ENCODE data around the gene ATP6V1C2. TPM values are rescaled to one million over a fixed set of nuclear protein-coding genes. Genes with fewer than 3 reads are reported as not detected.

ATP6V1C2 gene
- total and polyA plus RNA-seq, 2 donors (not counting 3 experiments of a cell fraction or from before 2014, with no cell fraction given): 0.03 to 0.13 TPM

- H3K79me2 ChIP-seq (ENCODE audit: control insufficient read depth, insufficient read depth, low read length): no peaks in the 10 kb centered on the region
- H3K27me3 ChIP-seq (ENCODE audit: control insufficient read depth in 2 of 2, insufficient read depth in 2 of 2, low read length in 2 of 2): peaks cover 0 to 3% of the 10 kb centered on the region in 2 experiments
- no peaks in the 10 kb centered on the region for H3K36me3 ChIP-seq (ENCODE audit: control insufficient read depth in 2 of 2, extremely low read depth in 1 of 2, insufficient read depth in 2 of 2, low read length in 2 of 2)
- FAIRE-seq (peak; percentile 12), DNase-seq (ENCODE audit: low read depth, low spot score) (no peak)
- H2AFZ ChIP-seq (ENCODE audit: low read depth, low read length): peak overlapping the region; percentile 53
- H3K4me3 ChIP-seq (replicated peaks in 1 of 3; ENCODE audit: insufficient read depth in 1 of 3, low read depth in 1 of 3, low read length in 3 of 3): no peak overlapping the region
- no peaks in the 10 kb centered on the region for H4K20me1 ChIP-seq (replicated peaks; ENCODE audit: control insufficient read depth, extremely low read depth, insufficient read depth, low read length)
- no peak overlapping the region for H3K27ac ChIP-seq (ENCODE audit: insufficient read depth, low read depth, low read length)
- no peaks in the 10 kb centered on the region for H3K9me1 ChIP-seq (replicated peaks; ENCODE audit: control insufficient read depth, extremely low read depth, insufficient read depth, low read length)
- intact Hi-C loops (cut with micrococcal nuclease) (loop anchor here (5.0 kb wide), 1 partner anchor 613 kb away; no protein-coding TSS in a partner anchor), dilution Hi-C loops (cut with MboI; ENCODE audit: extremely low pct_ligation_motif_present, low sequenced_read_pairs) (no loop called here)
- H3K4me1 ChIP-seq (ENCODE audit: control insufficient read depth, extremely low read depth, insufficient read depth, low read length): peaks cover 9% of the 10 kb centered on the region
- TF ChIP-seq CTCF (IDR thresholded peaks at IDR 0.05; ENCODE audit: extremely low read depth in 1 of 2, insufficient read depth in 1 of 2, low read depth in 1 of 2, low read length in 2 of 2): no peak
- TF ChIP-seq JUN (IDR thresholded peaks at IDR 0.05; ENCODE audit: borderline replicate concordance, insufficient read depth, insufficient read length, low read depth): no peak
- BruUV-seq (replicated peaks): no TSS peak
- POLR2A ChIA-PET: no interaction called here
- H3K4me2 ChIP-seq (ENCODE audit: insufficient read depth, low read length): no peak overlapping the region
- no peaks in the 10 kb centered on the region for H3K9me3 ChIP-seq (replicated peaks; ENCODE audit: control insufficient read depth, insufficient read depth, low read length)
- H3K9ac ChIP-seq (replicated peaks; ENCODE audit: extremely low read depth, insufficient read depth, low read length): no peak overlapping the region
- CTCF ChIA-PET: interaction anchor here (1.8 to 11.3 kb wide), 3 partner anchors 9 to 748 kb away, joined by 23 to 738 read pairs (median 31); a partner anchor contains a TSS
Measured at GRCh38 chr2:10834068-10834655, 112.7 kb downstream of the ATP6V1C2 start.

Small RNA genes lying within 50 kb of the gene (small RNA-seq; reads per million reads assigned to genes)
- gene RNU7-138P (ENCODE audit: insufficient read depth, insufficient read length, low read depth, low replicate concordance) (not detected), gene RNU7-176P (ENCODE audit: insufficient read depth, insufficient read length, low read depth, low replicate concordance) (not detected)

Other genes with a start within 250 kb of the ATP6V1C2 start
- 25.7 and 28.1 TPM in 2 replicates for gene NOL10, start 31.7 kb upstream of the ATP6V1C2 start, total RNA-seq
- 8.3 and 12.6 TPM in 2 replicates for gene NOL10, start 31.7 kb upstream of the ATP6V1C2 start, polyA plus RNA-seq
- gene PDIA6, start 91.2 kb downstream of the ATP6V1C2 start, total RNA-seq: 424 and 433 TPM in 2 replicates
- 211 and 335 TPM in 2 replicates for gene PDIA6, start 91.2 kb downstream of the ATP6V1C2 start, polyA plus RNA-seq
- gene KCNF1, start 190.3 kb downstream of the ATP6V1C2 start, total RNA-seq: 0.28 and 0.42 TPM in 2 replicates
- 0.23 and 0.27 TPM in 2 replicates for gene KCNF1, start 190.3 kb downstream of the ATP6V1C2 start, polyA plus RNA-seq

All from endothelial cell of umbilical vein (primary cell).